ENCODE results near the gene LAMC3.
A peak's percentile ranks its signal among the peaks of the same experiment; 100 is the strongest.
"Not testable (repeated sequence)": the region's sequence is repeated elsewhere in the genome, so short reads cannot be mapped to it uniquely, and the experiment has no call there.

The LAMC3 gene

DNA sequence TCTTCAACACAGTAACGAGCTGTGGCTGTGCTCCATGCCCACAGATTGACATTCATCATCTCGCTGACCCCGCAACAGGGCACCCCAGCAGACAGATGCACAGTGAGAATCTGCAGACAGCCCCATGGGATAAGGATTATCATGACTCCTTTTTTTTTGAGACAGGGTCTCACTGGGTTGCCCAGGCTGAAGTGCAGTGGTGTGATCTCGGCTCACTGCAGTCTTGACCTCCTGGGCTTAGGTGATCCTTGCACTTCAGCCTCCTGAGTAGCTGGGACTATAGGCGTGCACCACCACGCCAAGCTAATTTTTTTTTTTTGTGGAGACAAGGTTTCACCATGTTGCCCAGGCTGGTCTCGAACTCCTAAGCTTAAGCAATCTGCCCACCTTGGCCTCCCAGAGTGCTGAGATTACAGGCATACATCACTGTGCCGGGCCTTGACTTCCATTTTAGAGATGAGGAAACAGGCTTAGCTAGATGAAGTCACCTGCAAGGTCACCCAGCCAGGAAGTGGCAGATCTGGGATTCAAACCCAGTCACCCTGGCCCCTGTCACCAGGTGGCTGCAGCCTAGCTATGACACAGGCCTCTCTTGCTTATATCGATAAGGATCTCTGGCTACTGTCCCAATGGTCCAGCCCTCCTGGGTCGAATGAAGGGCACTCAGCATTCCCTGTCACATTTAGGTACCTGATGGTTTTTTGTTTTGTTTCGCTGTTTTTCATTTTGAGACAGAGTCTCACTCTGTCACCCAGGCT is 92.4 kb downstream of the LAMC3 start:
- DNase-seq, result no peak

DNA sequence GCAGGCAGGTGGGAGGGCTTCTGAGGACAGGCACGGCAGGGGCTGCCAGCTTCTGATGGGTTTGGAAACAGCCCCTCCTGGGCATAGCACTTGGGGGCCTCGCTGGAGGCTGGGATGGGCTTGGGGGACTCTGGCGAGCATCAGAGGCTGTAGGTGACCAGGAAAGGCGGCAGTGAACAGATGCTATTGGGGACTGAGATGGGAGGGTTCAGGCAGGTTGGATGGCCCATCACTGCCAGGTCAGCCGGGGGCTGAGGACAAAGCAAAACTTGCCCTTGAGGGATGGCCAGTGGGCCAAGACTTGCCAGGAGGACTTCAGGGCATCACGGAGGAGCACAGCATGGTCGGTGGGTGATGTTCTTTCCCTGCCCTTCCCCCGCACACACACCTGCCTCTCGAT is 94.0 kb downstream of the LAMC3 start:
- no peak for DNase-seq

DNA sequence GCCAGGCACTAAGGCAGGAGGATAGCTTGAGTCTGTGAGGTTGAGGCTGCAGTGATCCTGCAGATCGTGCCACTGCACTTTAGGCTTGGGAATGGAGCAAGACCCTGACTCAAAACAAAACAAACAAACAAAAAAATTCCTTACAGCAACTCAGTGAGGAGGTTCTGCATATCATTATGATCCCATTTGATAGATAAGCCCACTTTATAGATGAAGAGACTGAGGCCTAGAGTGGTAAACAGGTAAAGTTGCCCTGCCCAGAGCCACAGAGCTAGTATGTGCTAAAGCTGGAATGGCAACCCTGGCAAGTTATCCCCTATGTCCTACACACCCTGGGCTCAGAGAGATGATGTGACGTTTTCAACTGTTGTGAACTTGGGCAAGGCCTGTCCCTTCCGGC is 94.6 kb downstream of the LAMC3 start:
- no peak for DNase-seq

DNA sequence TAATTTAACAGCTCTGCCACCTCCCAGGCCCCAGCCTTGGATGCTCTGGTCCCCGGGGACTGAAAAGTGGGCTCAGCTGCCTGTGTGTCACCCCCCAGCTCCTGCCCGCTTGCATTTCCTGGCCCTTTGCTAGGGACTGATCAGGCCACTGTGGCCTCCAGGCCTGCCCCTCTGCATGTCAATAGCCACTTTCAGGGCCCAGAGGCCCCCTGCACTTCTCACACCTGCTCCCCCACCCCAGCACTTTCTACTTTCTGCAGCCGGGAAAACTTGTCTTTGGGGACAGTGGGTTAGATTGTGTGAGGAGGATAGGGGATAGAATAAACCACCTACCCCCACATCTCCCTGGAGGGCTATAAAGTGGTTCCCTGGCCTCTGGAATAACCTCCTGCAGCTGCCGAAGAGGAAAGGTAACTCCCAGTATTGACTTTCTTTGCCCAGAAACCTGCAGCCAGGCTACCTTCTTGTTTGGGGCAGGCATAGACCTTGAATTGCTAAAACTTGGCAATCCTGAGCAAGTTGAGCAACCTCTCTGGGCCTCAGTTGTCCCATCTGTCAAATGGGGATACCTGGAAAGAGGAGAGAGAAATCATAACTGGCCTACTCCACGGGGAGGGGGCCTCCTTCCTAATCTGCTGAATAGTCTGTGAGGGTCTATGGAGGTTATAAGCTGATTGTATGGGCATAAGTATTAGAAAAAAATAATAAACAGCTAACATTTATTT is 95.2 kb downstream of the LAMC3 start:
- DNase-seq, result no peak

DNA sequence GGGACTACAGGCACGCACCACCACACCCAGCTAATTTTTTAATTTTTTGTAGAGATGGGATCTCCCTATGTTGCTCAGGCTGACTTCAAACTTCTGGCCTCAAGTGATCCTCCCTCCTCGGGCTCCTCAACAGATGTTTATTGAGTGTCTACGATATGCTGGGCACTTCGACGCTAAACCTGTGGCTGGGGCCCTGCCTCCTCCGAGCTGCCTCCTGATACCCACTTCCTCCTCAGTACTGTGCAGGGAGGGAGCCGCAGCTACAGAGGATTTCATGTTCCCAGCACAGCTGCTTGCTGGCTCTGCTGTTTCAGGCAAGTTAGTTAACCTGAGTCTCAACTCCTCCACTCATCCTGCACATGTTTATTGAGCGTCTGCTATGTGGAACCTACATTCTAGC is 97.0 kb downstream of the LAMC3 start:
- DNase-seq, result no peak

DNA sequence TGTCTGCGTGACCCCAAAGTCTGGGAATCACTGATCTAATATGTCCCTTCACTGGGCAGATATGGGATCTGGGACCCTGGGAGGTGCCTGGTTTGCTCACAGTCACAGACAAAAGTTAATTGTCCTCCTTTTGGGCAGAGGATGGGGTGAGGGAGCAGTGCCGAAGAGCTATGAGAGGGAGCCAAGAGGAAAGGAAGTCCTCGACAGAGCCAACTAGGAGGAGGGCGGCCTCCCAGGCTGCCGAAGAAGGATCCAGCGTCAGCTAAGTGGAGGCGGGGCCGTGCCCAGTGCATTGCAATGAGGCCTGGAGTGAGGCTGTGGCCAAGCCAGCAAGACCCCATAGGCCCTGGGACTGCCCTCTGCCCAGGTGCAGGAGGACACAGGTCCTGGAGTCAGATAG is 98.8 kb downstream of the LAMC3 start:
- no peak for DNase-seq

DNA sequence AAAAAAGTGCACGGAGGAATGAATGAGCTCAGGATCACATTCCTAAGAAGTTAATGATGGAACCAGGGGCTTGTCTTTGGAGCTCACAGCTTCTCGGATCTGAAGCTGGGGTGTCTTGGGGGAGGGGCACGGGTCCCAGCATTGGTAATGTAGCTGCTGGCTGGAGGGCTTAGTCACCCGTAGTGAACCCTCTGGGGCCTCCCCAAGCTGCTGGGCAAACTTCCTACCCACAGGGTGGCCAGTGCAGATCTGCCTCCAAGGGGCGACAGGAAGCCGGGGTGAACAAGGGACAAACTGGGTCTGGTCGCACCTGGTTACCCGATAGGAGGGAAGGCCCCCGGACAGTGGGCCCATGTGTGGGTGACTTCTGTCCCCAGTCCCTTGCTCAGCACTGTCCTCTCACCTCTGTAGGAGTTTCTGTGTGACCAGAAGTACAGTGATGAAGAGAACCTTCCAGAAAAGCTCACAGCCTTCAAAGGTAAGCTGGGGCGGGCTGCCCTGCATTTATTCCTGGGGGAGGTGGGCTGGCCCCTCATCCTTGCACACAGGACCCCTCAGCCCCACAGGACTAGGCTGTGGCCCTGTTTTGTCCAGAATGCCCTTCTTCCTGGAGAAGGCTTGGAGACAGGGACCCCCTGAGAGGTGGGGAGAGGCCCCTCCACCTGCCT is 102.3 kb downstream of the LAMC3 start:
- DNase-seq, result no peak

DNA sequence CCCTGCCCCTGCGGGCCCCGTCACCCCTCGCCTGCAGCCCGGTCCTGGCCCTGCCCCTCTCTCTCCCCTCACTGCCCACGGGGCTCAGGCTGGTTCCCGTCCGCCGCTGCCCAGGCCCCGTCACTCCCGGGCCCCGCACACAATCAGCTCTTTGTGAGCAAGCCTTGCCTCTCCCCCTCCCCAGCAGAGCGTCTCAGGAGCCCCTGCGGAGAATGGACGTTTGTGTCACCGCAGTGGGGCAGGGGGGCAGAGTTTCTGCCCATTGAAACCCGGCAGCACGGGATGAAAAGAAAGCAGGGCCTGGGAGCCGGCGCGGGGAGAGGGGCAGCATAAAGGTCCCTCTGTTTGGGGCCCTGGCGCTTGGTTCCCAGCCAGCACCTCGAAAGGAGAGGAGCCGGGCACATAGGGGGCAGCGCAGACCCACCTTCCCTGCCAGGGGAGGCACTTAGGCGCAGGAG is 102.9 kb downstream of the LAMC3 start:
- DNase-seq, result no peak

DNA sequence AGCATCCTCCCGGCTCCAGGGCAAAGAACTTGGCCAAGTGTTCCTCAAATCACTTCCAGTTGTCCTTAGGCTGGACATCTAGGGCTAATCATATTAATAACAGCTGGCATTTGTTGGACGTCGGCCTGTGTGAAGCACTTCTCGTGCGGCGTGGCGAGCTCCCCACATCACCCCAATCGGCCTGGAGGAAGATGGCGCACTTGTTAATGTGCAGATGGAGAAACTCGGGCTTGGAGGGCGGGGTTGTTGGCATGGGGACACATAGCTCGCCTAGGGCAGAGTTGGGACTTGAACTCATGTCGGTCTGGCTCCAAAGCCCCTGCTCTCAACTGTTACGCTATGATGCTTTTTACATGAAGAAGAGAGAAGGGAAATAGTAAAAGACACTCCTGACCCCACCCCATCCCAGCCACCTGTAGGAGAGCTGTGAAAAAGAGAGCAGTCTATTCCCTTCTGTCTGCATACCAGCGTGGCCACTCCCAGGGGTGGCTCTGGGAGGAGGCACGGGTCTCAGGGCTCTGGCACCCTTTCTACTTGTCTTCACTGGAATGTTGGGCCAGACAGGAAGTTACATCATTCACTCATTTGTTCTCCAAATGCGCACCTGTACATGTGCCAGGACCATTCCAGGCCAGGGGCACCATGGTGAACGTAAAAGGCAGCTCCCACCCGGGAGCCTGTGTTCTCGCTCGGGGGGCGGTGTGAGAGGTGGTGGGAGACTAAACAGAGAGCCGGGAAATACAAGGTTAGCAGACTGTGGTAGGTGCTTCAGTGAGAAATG is 103.6 kb downstream of the LAMC3 start:
- no peak for DNase-seq

DNA sequence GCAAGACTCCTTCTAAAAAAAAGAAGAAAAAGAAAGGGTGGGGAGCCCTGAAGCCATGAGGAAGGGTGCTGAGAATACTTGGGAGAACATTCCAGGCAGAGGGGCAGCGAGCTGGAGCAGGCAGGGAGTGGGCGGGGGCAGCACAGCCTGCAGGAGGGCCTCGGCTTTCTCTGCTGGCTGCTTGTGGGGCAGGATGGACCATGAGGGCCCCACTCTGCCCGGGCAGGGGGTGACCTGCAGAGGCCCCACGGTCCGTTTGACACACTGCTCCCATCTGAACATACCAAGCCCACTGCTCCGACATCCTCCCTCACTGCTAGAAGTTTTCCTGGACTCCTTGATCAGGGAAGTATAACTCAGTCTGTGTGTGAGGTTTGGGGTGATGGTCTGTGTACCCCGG is 104.7 kb downstream of the LAMC3 start:
- DNase-seq, result no peak

DNA sequence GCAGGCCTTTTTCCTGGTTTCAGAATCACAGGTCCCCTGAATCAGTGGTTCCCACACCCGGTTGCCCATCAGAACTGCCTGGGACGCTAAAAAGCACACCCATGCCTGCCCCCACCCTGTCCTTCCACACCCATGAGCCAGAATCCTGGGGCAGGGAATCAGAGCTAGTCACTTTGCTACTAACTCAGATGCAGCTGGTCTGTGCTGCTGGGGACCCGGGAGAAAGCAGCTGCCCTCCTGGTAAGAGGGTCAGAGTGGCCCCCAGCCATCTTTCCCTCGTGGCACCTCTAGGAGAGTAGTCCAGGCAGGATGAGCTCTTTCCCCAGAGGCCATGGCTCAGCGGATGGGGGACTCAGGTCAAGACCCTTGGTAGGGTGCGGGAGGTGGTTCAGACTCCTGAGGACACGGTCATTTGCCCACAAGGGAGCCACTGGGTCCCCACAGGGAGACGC is 105.1 kb downstream of the LAMC3 start:
- DNase-seq, result no peak

DNA sequence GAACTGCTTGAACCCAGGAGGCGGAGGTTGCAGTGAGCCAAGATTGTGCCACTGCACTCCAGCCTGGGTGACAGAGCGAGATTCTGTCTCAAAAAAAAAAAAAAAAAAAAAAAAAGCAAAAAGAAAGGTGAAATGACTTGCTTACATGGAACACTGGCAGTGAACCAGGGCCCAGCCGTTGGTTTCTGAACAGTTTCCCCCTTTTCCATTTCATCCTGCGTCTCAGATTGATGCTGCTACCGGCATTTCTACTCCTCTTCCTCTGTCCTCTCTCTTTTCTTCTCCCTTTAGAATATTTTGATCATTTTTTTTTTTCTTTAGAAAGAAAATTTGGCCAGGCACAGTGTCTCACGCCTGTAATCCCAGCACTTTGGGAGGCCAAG is 106.4 kb downstream of the LAMC3 start:
- DNase-seq, result not testable (repeated sequence)

DNA sequence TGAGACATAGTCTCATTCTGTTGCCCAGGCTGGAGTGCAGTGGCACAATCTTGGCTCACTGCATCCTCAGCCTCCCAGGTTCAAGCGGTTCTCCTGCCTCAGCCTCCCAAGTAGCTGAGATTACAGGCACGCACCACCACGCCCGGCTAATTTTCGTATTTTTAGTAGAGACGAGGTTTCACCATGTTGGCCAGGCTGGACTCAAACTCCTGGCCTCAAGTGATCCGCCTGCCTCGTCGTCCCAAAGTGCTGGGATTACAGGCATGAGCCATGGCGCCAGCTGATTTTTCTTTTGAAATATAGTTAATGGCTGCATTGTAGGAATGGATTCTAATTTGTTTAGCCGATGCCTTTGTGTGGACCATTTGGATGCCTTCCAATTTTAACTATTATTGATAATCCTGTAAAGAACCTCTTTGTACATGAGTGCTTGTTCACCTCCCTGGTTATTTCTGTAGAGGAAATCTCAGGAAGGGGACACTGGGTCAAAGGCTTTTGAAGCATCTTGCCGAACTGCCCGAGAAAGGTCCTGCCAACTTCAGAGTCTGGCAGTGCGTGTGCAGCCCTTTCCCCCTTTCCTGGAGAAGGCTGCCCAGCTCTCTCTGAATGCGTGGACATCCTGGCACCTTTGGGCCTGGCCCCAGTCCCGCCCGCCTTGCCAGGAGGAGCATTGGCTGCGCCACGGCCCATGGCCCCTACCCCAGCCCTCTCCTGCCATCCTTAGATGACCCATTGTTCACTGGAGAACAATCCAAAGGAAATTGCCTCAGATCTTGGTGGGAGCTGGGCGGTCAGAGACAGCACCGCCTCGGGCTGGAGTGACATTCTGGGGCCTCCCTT is 107.5 kb downstream of the LAMC3 start:
- DNase-seq, result no peak

DNA sequence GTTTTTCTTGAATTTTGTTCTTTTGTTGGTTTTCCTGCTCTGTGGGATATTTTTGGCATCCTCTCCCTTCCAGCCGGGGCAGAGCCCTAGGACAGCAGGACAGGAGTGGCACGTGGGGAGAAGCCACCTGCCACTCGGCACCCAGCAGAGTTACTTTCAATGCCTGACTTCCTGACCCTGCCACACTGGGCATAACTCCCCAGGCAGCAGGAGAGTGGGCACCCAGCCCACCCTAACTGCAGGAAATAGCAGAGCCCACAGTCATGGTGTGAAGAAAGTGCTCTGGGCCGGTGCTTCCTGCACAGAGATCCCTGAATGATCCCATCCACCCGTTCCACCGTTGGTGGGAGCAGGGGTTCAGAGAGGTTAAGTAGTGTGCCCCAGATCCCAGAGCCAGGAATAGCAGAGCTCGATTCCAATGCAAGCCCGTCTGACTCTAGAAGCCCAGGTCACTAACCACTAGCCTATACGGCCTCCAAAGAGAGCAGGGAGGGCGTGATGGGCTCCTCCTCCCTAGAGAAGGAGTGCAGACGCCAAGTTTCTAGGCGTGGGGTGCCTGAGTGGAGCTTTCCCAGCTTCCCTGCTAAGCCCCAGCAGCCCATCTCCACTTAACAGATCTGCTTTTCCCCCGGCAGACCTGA is 108.3 kb downstream of the LAMC3 start:
- no peak for DNase-seq

DNA sequence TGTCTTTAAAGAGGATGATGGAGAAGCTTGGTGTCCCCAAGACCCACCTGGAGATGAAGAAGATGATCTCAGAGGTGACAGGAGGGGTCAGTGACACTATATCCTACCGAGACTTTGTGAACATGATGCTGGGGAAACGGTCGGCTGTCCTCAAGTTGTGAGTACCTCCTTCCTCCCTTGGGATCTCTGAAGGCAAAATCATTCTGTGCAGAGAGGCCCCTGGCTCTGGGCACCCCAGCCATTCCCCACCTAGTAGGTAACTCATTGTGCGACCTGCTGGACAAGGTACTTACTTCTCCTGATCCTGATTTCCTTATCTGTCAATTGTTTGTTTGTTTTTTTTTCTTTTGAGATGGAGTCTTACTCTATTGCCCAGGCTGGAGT is 108.8 kb downstream of the LAMC3 start:
- DNase-seq, result no peak

DNA sequence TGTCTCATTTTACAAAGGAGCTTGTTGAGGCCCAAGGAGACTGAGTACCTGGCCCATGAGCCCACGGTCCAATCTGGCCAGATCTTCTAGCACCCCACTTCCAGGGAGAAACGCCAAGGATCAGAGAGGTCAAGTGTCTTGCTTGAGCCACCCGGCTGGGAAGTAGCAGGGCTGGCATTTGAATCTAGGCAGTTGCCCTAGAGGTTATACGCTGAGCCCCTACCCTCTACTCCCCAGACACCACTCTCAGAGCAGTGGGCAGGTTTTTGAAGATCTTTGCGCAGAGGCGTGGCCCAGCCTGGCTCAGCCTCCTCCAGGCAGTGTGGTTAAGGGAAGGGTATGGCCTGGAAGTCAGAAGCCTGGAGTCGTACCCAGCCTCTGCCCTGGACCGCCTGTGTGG is 110.6 kb downstream of the LAMC3 start:
- DNase-seq, result no peak

DNA sequence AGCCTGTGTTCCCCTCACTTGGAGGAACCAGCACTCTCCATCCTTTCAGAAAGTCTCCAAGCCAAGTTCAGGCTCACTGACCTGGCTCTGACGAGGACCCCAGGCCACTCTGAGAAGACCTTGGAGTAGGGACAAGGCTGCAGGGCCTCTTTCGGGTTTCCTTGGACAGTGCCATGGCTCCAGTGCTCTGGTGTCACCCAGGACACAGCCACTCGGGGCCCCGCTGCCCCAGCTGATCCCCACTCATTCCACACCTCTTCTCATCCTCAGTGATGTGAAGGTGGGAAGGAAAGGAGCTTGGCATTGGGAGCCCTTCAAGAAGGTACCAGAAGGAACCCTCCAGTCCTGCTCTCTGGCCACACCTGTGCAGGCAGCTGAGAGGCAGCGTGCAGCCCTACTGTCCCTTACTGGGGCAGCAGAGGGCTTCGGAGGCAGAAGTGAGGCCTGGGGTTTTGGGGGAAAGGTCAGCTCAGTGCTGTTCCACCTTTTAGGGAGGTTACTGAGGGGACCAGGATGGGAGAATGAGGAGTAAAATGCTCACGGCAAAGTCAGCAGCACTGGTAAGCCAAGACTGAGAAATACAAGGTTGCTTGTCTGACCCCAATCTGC is 111.8 kb downstream of the LAMC3 start:
- no peak for DNase-seq

DNA sequence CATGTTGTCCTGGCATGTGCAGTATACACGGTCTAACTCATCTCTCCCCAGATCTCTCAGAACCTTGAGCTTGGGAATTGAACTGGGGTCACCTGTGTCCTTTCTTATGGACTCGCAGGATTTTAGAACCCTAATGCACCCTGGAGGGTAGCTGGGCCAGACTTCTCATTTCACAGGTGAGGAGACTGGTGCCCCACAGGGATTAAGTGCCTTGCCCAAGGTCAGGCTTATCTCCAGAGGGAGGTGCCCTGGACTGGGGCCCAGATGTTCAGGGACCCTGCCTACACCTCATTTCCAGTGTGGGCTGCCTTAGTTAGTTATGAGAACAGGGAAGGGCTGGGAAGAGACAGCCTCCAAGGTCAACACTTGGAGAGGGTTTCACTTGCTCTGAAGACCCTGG is 112.4 kb downstream of the LAMC3 start:
- no peak for DNase-seq

DNA sequence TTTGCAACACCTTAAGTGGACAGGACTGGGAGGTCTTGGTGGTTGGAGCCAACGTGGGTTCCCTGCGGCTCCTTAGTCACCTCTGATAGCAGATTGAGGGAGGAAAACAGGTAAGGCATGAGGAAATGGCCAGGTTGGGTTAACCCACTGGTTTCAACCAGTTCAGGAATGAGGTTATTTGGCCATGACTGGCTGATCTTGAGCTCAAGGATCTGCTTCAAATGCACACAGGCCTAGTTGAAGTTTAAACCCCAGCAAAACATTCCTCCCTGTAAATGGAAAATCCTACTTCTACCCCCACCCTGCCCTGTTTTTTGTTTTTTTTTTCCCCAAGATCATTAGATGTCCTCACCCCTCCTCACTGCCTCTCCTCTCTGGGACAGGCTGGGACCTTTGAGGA is 113.2 kb downstream of the LAMC3 start:
- DNase-seq, result no peak

DNA sequence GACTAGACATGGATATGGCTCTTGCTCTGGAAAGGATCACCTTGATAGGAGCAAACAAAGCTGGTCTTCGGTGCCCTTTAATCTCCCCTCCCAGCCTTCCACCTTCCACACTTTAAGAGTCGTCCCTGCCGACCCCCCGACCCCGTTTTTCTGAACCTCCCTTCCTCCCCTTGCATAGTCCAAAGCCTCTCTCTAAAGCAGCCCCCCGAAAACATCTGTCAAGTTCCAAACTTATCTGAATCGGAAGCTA is 116.0 kb downstream of the LAMC3 start:
- no peak for DNase-seq

DNA sequence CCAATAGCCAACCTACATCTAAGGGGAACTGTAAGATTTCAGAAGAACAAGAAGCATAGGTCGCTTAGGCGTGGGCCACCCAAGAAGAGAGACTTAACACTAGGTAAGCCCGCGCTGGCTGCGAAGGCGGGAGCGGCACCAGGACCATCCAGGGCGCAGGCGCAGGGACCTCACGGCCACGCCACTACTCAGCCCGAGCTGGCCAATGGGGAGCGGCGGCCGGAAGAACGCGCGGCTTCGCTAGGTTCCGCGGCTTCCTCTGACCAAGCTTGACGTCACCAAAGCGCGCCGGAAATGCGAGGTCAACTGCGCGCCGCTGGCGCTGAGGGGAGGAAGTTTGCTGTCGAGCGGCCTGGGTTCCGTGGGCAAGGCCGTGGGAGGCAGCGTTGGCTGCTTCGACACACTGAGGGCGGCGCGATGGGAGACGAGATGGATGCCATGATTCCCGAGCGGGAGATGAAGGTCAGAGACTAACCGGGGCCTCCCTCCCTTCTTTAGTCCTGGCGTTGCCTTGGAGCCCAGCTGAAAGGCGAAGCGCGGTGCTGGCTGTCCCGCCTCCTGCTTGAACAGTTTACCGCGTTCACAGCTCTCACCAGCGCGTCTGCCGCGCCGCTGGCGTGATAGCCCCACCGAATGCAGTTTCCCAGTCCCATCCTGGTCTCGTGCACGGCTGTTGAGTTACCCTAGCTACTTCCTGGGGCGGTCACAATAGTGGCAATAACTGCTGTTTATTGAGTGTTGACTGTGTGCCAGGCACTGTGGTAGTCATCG is 116.5 kb downstream of the LAMC3 start, which contains the start of gene NUP214:
NUP214 (plus strand) TSS at position 299 of the 771 bp plus-strand sequence; CDS start at position 418, 119 bp downstream.
- DNase-seq, result peak; percentile 99

Data from activated gamma-delta T cell treated with Interleukin-2 at 50 U/mL for 16 hours (primary cell).